HG03565 (cell line): ENCODE measurements around the gene CKS1B.

Experiments used
- ATAC-seq: cut with Tn5 transposase; IDR thresholded peaks from one replicate; pipeline ENCODE4 v1.9.1; 2021; ENCODE audit warnings: mild to moderate bottlenecking, moderate library complexity; ENCODE audit not compliant: unreplicated experiment

Gene CKS1B

DNA sequence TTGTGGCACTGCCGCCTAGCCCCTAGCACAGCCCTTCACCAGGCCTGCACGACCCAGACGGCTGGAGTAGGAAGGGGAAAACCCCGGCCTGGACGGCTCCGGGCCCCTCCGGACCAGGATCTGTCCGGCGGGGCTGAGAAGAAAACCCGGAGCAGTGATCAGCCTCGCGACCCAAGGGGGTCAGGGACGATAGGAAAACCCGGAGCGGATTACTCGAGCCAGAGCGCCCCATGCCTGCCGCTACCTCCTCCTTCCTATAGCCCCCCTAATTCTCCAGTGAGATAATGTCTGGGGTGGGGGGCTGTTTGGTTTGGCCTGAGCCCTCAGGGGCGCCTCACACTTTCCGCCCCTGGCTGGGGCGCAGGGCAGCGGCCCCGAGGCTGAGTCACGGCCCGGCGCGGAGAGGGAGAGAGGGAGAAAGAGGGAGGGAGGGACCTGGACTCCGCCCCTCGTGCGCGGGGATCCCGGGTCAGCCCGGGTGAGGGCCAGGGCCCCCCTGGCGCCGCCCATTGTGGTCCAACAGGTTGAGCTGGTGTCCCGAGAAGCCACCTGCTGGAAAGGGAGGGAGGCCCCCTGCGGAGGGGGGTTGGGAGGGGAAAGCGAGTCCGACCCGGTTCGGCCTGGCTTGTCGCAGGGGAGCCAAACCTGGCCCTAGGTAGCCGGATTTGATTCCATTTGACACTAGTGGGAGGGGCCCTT is 26.4 kb downstream of the CKS1B start:
- no peak for ATAC-seq

DNA sequence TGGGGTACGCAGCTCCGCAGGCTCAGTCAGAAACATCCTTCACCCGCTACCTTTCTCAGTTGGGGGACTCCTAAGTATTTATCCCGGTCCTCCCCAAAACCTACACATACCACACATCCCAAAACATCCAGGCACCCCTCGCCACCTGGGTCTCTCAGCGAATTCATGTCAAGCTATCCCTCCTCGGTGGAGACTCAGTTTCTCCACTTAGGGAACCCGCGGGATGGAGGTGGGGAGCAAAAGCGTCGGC is 26.9 kb downstream of the CKS1B start:
- ATAC-seq: no peak

DNA sequence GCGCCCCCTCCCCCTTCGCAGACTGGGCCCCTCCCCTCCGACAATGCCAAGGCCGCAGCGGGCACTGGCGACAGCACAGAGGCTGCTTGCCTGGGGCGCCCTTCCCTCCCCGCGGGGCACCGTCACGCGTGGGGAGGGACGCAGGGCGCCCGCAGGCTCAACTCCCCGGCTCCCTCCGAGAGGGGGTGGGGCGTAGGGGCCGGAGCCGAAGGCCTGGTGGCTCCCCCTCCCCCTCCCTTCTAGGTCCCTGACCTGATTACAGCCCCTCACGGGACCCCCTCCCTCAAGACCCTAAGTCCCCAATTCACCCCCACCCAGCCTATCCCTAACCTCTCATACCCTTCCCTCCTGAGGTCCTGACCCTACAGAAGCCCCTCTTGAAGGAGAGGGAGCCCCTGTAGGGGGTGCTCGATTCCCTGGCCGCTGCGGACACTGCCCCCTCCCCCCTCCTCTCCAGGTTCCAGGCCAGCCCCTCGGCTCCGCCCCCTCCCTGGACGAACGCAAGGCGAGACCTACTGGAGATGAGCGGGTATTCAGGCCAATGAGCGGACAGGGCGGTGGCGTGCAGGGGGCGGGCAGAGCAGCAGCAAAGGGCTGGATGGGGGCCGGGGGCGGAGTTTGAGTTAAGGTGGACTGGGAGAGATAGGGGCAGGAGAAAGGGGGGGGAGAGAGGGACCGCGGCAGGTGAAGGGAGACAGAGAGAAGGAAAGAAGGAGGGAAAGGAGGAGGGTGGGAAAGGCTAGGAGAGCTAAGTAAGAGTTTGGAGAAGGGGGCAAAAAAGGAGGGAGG is 27.4 kb downstream of the CKS1B start:
- ATAC-seq: peak; percentile 45

- ATAC-seq: no peak
These were observed 28.2 kb downstream of the CKS1B start, which contains the start of gene ZBTB7B for GRCh38 chr1:155002464-155003226. Gene ZBTB7B (plus strand): TSS chr1:155002802. CDS start chr1:155014661, 11,859 bp downstream.

DNA sequence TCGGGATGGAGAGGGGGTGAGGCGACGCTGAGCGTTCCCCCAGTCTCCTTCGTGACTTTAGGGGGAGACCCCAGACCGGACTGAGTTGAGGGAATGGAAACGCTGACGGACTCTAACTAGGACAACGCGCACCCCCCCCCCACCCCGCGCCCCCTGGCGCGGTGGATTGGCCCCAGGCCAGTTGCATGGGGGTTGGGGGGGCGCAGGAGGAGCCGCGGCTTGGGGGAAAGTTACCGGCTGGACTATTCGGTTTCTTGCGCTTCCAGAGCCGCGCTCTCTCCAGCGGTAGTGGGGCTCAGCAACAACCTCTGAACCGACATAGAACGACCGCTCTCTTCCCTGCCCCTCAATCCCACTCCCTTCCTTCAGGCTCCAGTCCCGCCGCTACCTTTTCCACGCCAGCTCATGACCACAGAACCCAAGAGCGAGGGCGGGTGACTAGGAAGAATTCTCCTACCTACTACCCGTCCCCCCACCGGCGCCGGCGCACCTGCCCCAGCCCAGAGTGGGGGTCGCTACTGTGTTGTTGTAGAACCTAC is 28.8 kb downstream of the CKS1B start:
- no peak for ATAC-seq

DNA sequence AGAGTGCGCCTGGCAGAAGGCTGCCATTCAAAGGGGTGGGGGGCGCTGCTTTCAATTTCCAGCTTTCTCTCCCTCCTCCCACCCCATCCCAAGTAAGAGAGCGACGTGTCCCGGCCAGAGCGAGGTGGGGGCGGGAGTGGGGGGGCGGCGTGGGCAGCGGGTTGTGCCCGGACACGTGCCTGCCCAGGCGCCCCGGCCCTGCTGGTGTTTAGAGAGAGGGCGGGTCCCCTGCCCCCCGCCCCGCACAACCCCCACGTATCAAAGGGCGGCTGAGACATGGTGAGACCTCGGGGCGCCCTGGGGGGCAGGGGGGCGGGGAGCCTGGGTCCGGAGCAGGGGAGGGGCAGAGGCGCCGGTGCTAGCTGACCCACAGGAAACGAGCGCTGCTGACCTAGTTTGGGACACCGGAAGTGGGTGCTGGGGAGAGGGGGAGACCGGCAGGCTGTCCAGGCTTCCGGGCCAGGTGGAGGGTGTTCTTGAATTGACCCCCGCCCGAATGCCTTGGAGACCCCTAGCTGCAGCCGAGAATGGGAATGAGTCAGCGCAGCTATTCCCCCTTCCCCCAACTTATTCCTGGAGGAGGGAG is 29.4 kb downstream of the CKS1B start:
- no peak for ATAC-seq

DNA sequence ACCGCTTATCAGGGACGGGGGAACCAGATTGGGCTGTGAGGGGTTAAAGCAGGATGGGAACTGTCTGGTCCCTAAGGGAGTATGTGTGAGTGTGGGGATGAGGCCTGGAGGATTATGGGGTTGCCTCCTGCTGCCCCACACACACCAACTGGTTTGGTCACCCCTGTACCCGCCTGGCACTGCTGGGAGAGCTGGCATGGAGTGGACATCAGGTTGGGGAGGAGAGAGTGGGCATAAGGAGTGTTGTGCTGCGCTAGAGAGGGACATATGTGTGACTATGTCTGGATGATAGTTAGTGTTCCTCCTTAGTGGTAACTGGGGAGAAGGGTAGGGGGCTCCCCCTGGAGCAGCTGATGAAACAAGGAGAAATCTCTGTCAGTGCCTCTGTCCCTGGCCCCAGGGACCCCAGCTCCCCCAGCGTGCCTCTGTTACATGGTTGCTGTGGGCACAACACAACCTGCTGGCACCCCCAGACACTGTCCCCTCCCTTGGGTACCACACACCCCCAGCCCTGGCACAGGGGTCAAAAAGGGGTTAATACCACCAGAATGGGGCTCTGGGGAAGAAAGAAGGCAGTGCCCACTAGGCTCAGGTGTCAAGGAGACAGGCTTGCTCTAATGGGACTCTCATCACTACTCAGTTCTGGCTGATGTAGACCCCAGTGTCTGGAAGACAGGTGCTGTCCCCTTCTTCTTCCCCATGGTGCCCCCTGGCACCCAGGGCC is 30.0 kb downstream of the CKS1B start:
- no peak for ATAC-seq

GRCh38 chr1:155005076-155006011 is 30.9 kb downstream of the CKS1B start:
- ATAC-seq: no peak

DNA sequence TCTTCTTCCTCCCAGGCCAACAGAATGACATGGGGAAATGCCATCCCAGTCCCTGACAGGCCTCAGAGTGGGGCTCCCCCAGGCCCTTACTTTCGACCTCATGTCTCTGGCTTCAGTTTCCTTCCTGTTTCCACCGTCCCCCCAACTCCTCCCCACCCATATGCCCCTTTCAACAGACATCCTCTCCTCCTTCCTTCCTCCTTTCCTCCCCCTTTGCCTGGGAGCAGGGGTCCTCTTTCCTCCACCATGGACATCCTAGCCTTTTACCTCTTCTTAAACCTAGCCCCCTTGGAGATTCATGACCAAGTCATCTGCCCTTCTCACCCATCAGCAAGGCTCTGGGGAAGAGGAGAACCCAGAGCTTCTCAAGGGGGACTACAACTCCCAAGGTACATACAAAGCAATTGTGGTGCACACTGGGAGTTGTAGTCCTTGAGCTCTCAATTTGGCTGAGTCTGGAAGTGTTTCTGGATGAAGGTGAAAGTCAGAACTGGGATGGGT is 32.2 kb downstream of the CKS1B start:
- no peak for ATAC-seq

- ATAC-seq: no peak
These were observed 32.9 kb downstream of the CKS1B start for GRCh38 chr1:155007251-155007828.

GRCh38 chr1:155008015-155008941 is 33.8 kb downstream of the CKS1B start:
- no peak for ATAC-seq

DNA sequence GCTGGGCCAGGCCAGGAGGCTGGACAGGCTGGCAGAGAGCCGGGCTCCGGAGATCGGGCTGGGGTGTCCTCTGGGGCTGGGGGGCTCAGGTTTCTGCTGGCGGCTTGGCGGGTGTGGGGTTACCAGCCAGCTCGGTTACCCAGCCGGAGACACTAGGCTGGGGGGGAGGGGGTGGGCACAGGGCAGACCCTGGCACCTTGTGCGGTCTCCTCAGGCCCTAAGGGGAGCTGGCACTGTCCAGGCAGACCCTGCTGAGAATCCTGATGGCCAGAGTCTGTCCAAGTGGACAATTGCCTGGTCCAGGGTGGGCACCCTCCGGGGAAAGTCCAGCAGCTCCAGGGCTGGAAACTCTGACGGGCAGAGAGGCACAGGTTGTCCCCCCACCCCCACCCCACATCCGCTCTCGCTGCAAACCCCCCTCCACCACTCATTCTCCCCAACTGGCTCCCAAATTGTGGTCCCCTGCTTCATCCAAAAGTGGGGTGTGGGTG is 34.8 kb downstream of the CKS1B start:
- no peak for ATAC-seq

- ATAC-seq: no peak
These were observed 35.3 kb downstream of the CKS1B start for GRCh38 chr1:155009742-155010141.

DNA sequence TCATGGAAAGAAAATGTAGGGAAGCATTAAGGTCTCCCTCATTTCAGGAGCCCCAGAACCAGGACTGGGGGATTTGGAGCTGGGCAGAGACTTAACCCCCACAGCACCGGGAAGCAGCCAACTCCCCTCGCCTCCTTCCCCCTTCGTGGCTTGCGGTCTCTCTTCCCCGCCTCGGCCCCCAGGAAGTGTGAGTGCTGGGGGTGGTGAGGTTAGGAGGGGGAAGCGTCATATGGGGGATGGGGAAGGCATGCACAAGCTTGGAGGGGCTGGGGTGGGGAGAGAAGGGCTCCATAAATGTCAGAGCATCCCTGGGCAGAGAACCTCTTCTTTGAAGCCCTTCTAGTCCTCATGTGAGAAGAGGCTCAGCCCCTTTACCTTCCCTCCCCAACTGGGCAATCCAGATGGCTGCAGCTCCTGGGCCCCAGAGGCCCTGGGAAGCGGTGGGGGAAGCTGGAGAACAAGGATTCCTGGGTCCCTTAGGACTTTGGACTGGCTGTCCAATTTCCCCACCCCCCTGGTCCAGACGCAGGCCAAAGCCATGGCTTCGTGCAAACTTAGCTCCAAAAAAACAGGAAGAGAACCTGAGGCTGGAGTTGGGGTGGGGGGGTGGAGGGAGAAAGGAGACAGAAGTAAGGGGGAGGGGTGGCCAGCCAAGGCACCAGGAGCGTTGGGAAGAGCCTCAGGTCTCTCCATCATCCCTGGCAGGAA is 35.9 kb downstream of the CKS1B start:
- no peak for ATAC-seq

- no peak for ATAC-seq
These were observed 36.5 kb downstream of the CKS1B start for GRCh38 chr1:155011004-155011416.

GRCh38 chr1:155011437-155012025 is 37.0 kb downstream of the CKS1B start:
- no peak for ATAC-seq
